Gastroesophageal sphincter (tissue), 3 donors: Measurements from ENCODE around the gene GPR27.

Experiments
- CTCF ChIP-seq, 4 experiments: fragments of 200-600 bp in 2 of 4; fragments of 450-650 bp in 2 of 4; sonication (generic) in 1 of 4; IDR thresholded peaks; one replicate each; pipeline ENCODE4 v1.5.1; 2017 to 2019; ENCODE audit warnings: antibody characterized with exemption in 4 of 4, mild to moderate bottlenecking in 2 of 4, moderate library complexity in 2 of 4
- EP300 ChIP-seq: sonication (generic); formaldehyde crosslinking; IDR thresholded peaks from one replicate; pipeline ENCODE4 v1.6.1; 2017; ENCODE audit warnings: antibody characterized with exemption, mild to moderate bottlenecking
- POLR2A ChIP-seq, 2 donors: fragments of 450-650 bp; IDR thresholded peaks; one replicate each; pipeline ENCODE4 v1.6.1; 2017; ENCODE audit warnings: antibody characterized with exemption in 2 of 2, mild to moderate bottlenecking in 2 of 2, moderate library complexity in 1 of 2
- POLR2AphosphoS5 ChIP-seq: sonication (generic); formaldehyde crosslinking; IDR thresholded peaks from one replicate; pipeline ENCODE4 v1.6.1; 2017; ENCODE audit warnings: antibody characterized with exemption

GRCh38 chr3:71771884-71772283 is 18.2 kb downstream of the GPR27 start:
- TF ChIP-seq CTCF (IDR thresholded peaks at IDR 0.05) (no peak), POLR2A (IDR thresholded peaks at IDR 0.05) (no peak), POLR2AphosphoS5 (no peak), EP300 (no peak)
